ENCODE measurements around the gene PDE6C.

The PDE6C gene

GRCh38 chr10:93570383-93570782 lies 42.0 kb upstream of the PDE6C start:
- TF ChIP-seq CTCF (IDR thresholded peaks at IDR 0.05; ENCODE audit: low read depth, low read length, missing control alignments), result no peak
- peaks cover 57% of the 10 kb centered on the region for H3K27me3 ChIP-seq (replicated peaks)
- no peak overlapping the region for H3K27ac ChIP-seq
- H3K36me3 ChIP-seq (replicated peaks), result no peaks in the 10 kb centered on the region
- no peak for DNase-seq
- in situ Hi-C loops (cut with HindIII; ENCODE audit: low pct_ligation_motif_present, low sequenced_read_pairs), result no loop called here
- no peak overlapping the region for H3K4me3 ChIP-seq (ENCODE audit: low read depth, low read length)

DNA sequence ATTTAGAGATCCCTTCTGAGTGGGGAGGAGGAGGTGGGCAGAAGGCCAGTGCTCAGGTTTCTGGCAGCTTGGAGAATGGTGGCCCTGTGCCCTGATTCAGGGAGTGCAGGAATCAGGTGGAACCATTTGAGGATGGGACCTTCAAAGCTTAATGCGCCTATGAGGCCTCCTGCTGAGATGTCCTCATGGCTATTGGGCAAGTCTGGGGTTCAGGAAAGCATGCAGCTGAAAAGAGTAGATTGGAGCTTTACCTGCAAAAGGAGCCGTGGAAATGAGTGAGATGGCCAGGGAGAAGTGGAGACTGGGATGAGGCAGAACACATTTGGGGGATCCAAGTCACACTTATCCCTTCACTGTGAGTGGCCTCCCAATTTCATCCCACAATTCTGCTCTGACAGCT lies 39.7 kb upstream of the PDE6C start:
- TF ChIP-seq CTCF (IDR thresholded peaks at IDR 0.05; ENCODE audit: low read depth, low read length, missing control alignments), result no peak
- Histone ChIP-seq H3K27me3 (replicated peaks) (peaks cover 40% of the 10 kb centered on the region), H3K27ac (no peak overlapping the region), H3K36me3 (replicated peaks) (no peaks in the 10 kb centered on the region), H3K4me3 (ENCODE audit: low read depth, low read length) (no peak overlapping the region)
- in situ Hi-C loops (cut with HindIII; ENCODE audit: low pct_ligation_motif_present, low sequenced_read_pairs), result no loop called here
- DNase-seq, result no peak

GRCh38 chr10:93573051-93573909 lies 39.1 kb upstream of the PDE6C start:
- no peak for DNase-seq
- Histone ChIP-seq H3K27me3 (replicated peaks) (peaks cover 33% of the 10 kb centered on the region), H3K4me3 (ENCODE audit: low read depth, low read length) (no peak overlapping the region), H3K27ac (no peak overlapping the region), H3K36me3 (replicated peaks) (no peaks in the 10 kb centered on the region)
- TF ChIP-seq CTCF (IDR thresholded peaks at IDR 0.05; ENCODE audit: low read depth, low read length, missing control alignments), result no peak
- in situ Hi-C loops (cut with HindIII; ENCODE audit: low pct_ligation_motif_present, low sequenced_read_pairs), result no loop called here

GRCh38 chr10:93573924-93574323 lies 38.4 kb upstream of the PDE6C start:
- no peak for DNase-seq
- in situ Hi-C loops (cut with HindIII; ENCODE audit: low pct_ligation_motif_present, low sequenced_read_pairs), result no loop called here
- Histone ChIP-seq H3K36me3 (replicated peaks) (no peaks in the 10 kb centered on the region), H3K4me3 (ENCODE audit: low read depth, low read length) (no peak overlapping the region), H3K27me3 (replicated peaks) (peaks cover 29% of the 10 kb centered on the region), H3K27ac (no peak overlapping the region)
- TF ChIP-seq CTCF (IDR thresholded peaks at IDR 0.05; ENCODE audit: low read depth, low read length, missing control alignments), result no peak

- in situ Hi-C loops (cut with HindIII; ENCODE audit: low pct_ligation_motif_present, low sequenced_read_pairs), result no loop called here
- DNase-seq, result no peak
- H3K36me3 ChIP-seq (replicated peaks), result no peaks in the 10 kb centered on the region
- H3K27ac ChIP-seq, result no peak overlapping the region
- H3K27me3 ChIP-seq (replicated peaks), result peaks cover 6% of the 10 kb centered on the region
- TF ChIP-seq CTCF (IDR thresholded peaks at IDR 0.05; ENCODE audit: low read depth, low read length, missing control alignments), result no peak
- no peak overlapping the region for H3K4me3 ChIP-seq (ENCODE audit: low read depth, low read length)
Observed at GRCh38 chr10:93576888-93577287, 35.4 kb upstream of the PDE6C start.

GRCh38 chr10:93577565-93577964 lies 34.8 kb upstream of the PDE6C start:
- Histone ChIP-seq H3K36me3 (replicated peaks) (no peaks in the 10 kb centered on the region), H3K4me3 (ENCODE audit: low read depth, low read length) (no peak overlapping the region), H3K27me3 (replicated peaks) (peaks cover 1% of the 10 kb centered on the region), H3K27ac (no peak overlapping the region)
- no peak for TF ChIP-seq CTCF (IDR thresholded peaks at IDR 0.05; ENCODE audit: low read depth, low read length, missing control alignments)
- no peak for DNase-seq
- in situ Hi-C loops (cut with HindIII; ENCODE audit: low pct_ligation_motif_present, low sequenced_read_pairs), result no loop called here

Data from brain microvascular endothelial cell (primary cell).